ENCODE measurements around the gene NTSR2. TPM values are rescaled to one million over a fixed set of nuclear protein-coding genes. Genes with fewer than 3 reads are reported as not detected.

The NTSR2 gene
- total and polyA plus RNA-seq, 4 donors: not detected

DNA sequence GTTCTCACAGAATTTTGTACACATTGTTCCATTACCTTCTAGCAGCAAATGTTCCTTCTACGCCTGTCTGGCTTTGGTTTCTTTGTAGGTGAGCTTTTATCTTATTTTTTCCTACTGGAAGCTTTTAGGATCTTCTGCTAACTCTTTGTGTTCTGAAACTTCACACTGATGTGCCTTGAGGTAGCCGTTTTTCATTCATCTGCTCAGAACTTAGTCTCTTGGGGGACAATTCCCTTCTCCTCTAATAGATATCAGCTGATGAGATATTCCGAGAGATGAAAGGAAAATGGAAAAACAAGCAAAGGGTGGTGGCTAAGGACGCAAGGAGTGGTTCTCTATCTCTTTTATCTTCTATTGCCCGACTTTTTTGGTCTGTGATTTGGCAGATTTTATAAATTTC, 48.6 kb upstream of the NTSR2 start:
- no peaks in the 10 kb centered on the region for H3K27me3 ChIP-seq (ENCODE audit: control insufficient read depth in 4 of 4, insufficient read depth in 4 of 4, low read length in 3 of 4)
- TF ChIP-seq, protein P1, sequence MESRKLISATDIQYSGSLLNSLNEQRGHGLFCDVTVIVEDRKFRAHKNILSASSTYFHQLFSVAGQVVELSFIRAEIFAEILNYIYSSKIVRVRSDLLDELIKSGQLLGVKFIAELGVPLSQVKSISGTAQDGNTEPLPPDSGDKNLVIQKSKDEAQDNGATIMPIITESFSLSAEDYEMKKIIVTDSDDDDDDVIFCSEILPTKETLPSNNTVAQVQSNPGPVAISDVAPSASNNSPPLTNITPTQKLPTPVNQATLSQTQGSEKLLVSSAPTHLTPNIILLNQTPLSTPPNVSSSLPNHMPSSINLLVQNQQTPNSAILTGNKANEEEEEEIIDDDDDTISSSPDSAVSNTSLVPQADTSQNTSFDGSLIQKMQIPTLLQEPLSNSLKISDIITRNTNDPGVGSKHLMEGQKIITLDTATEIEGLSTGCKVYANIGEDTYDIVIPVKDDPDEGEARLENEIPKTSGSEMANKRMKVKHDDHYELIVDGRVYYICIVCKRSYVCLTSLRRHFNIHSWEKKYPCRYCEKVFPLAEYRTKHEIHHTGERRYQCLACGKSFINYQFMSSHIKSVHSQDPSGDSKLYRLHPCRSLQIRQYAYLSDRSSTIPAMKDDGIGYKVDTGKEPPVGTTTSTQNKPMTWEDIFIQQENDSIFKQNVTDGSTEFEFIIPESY (IDR thresholded peaks at IDR 0.05): no peak
- TF ChIP-seq HNF4A (conservative IDR thresholded peaks at IDR 0.05) (no peak), GABPA (IDR thresholded peaks at IDR 0.05 in 1 of 2, conservative IDR thresholded peaks at IDR 0.05 in 1 of 2) (no peak), HNF4G (IDR thresholded peaks at IDR 0.05) (no peak), FOXA2 (IDR thresholded peaks at IDR 0.05) (no peak), TAF1 (conservative IDR thresholded peaks at IDR 0.05) (no peak), YY1 (IDR thresholded peaks at IDR 0.05) (no peak), EGR1 (IDR thresholded peaks at IDR 0.05; ENCODE audit: low read depth in 2 of 2) (no peak), FOXA1 (IDR thresholded peaks at IDR 0.05) (no peak), RXRA (IDR thresholded peaks at IDR 0.05) (no peak), NR2F2 (IDR thresholded peaks at IDR 0.05) (no peak), JUND (IDR thresholded peaks at IDR 0.05) (no peak), SP1 (IDR thresholded peaks at IDR 0.05) (no peak), RAD21 (IDR thresholded peaks at IDR 0.05) (no peak)
- TF ChIP-seq, protein P2, sequence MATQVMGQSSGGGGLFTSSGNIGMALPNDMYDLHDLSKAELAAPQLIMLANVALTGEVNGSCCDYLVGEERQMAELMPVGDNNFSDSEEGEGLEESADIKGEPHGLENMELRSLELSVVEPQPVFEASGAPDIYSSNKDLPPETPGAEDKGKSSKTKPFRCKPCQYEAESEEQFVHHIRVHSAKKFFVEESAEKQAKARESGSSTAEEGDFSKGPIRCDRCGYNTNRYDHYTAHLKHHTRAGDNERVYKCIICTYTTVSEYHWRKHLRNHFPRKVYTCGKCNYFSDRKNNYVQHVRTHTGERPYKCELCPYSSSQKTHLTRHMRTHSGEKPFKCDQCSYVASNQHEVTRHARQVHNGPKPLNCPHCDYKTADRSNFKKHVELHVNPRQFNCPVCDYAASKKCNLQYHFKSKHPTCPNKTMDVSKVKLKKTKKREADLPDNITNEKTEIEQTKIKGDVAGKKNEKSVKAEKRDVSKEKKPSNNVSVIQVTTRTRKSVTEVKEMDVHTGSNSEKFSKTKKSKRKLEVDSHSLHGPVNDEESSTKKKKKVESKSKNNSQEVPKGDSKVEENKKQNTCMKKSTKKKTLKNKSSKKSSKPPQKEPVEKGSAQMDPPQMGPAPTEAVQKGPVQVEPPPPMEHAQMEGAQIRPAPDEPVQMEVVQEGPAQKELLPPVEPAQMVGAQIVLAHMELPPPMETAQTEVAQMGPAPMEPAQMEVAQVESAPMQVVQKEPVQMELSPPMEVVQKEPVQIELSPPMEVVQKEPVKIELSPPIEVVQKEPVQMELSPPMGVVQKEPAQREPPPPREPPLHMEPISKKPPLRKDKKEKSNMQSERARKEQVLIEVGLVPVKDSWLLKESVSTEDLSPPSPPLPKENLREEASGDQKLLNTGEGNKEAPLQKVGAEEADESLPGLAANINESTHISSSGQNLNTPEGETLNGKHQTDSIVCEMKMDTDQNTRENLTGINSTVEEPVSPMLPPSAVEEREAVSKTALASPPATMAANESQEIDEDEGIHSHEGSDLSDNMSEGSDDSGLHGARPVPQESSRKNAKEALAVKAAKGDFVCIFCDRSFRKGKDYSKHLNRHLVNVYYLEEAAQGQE (IDR thresholded peaks at IDR 0.05): no peak
- TF ChIP-seq, protein P3, sequence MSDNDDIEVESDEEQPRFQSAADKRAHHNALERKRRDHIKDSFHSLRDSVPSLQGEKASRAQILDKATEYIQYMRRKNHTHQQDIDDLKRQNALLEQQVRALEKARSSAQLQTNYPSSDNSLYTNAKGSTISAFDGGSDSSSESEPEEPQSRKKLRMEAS (IDR thresholded peaks at IDR 0.05): no peak
- TF ChIP-seq, protein P4, sequence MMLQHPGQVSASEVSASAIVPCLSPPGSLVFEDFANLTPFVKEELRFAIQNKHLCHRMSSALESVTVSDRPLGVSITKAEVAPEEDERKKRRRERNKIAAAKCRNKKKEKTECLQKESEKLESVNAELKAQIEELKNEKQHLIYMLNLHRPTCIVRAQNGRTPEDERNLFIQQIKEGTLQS (IDR thresholded peaks at IDR 0.05): no peak
- TF ChIP-seq, protein P5, sequence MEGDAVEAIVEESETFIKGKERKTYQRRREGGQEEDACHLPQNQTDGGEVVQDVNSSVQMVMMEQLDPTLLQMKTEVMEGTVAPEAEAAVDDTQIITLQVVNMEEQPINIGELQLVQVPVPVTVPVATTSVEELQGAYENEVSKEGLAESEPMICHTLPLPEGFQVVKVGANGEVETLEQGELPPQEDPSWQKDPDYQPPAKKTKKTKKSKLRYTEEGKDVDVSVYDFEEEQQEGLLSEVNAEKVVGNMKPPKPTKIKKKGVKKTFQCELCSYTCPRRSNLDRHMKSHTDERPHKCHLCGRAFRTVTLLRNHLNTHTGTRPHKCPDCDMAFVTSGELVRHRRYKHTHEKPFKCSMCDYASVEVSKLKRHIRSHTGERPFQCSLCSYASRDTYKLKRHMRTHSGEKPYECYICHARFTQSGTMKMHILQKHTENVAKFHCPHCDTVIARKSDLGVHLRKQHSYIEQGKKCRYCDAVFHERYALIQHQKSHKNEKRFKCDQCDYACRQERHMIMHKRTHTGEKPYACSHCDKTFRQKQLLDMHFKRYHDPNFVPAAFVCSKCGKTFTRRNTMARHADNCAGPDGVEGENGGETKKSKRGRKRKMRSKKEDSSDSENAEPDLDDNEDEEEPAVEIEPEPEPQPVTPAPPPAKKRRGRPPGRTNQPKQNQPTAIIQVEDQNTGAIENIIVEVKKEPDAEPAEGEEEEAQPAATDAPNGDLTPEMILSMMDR (IDR thresholded peaks at IDR 0.05; ENCODE audit: low read depth, low read length, missing input control): no peak
- no peak overlapping the region for H3K9ac ChIP-seq (ENCODE audit: low read depth in 1 of 2, low read length in 2 of 2)
- 86% methylated on average over 5 of the region's 5 CpGs for WGBS
- H3K9me3 ChIP-seq (ENCODE audit: control insufficient read depth in 4 of 4, low read length in 3 of 4): no peaks in the 10 kb centered on the region
- H3K27ac ChIP-seq (ENCODE audit: low read depth in 1 of 2, low read length in 2 of 2): no peak overlapping the region
- H3K36me3 ChIP-seq (ENCODE audit: control insufficient read depth in 4 of 4, insufficient read depth in 3 of 4, low read depth in 1 of 4, low read length in 3 of 4): no peaks in the 10 kb centered on the region
- no peak for DNase-seq (ENCODE audit: low spot score)
- no peak overlapping the region for H3K4me3 ChIP-seq (ENCODE audit: low read depth in 1 of 3, low read length in 3 of 3)
- peaks cover 8 to 30% (median 23%) of the 10 kb centered on the region in 4 donors for H3K4me1 ChIP-seq (ENCODE audit: control insufficient read depth in 4 of 4, insufficient read depth in 4 of 4, low read length in 3 of 4)
